ENCODE data around the gene SDHB.

DNA sequence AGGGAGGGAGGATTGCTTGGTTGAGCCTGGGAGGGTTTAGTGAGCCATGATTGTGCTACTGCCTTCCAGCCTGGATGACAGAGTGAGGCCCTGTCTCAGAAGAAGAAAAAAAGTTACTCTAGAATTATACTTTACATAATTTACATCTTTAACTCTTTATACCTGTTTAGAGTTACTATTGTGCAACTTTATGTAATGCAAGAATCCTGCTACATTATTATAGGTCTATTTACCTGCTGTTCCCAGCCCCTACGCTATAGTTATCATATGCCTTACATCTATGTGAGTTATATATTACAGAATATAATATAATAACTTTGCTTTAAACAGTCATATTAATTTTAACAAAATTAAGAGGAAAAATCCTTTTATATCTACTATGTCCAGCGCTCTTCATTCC, 14.3 kb downstream of the SDHB start:
- TF ChIP-seq, protein P1, sequence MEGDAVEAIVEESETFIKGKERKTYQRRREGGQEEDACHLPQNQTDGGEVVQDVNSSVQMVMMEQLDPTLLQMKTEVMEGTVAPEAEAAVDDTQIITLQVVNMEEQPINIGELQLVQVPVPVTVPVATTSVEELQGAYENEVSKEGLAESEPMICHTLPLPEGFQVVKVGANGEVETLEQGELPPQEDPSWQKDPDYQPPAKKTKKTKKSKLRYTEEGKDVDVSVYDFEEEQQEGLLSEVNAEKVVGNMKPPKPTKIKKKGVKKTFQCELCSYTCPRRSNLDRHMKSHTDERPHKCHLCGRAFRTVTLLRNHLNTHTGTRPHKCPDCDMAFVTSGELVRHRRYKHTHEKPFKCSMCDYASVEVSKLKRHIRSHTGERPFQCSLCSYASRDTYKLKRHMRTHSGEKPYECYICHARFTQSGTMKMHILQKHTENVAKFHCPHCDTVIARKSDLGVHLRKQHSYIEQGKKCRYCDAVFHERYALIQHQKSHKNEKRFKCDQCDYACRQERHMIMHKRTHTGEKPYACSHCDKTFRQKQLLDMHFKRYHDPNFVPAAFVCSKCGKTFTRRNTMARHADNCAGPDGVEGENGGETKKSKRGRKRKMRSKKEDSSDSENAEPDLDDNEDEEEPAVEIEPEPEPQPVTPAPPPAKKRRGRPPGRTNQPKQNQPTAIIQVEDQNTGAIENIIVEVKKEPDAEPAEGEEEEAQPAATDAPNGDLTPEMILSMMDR (IDR thresholded peaks at IDR 0.05) = no peak
- TF ChIP-seq NRF1 (IDR thresholded peaks at IDR 0.05; ENCODE audit: low read depth, low read length) (no peak), POLR2AphosphoS5 (IDR thresholded peaks at IDR 0.05; ENCODE audit: low read depth, low read length) (no peak), SMC3 (IDR thresholded peaks at IDR 0.05; ENCODE audit: low read depth, low read length) (no peak)
- TF ChIP-seq, protein P2, sequence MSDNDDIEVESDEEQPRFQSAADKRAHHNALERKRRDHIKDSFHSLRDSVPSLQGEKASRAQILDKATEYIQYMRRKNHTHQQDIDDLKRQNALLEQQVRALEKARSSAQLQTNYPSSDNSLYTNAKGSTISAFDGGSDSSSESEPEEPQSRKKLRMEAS (IDR thresholded peaks at IDR 0.05; ENCODE audit: low read depth) = no peak
